Common myeloid progenitor, CD34-positive (primary cell): ENCODE results near the gene BCAR3.
"Not testable (repeated sequence)": the region's sequence is repeated elsewhere in the genome, so short reads cannot be mapped to it uniquely, and the experiment has no call there.

ENCODE experiments used
- CTCF ChIA-PET: fragments of 350-600 bp; sonication (Branson Sonifier 250); formaldehyde crosslinking; loops from one replicate; lab custom pipeline; 2021; ENCODE audit warnings: antibody characterized with exemption; lab: Charles Lee
- POLR2A ChIA-PET: fragments of 350-600 bp; sonication (Branson Sonifier 250); formaldehyde crosslinking; loops from one replicate; lab custom pipeline; 2021; ENCODE audit warnings: antibody characterized with exemption; lab: Charles Lee
- DNase-seq, 3 donors: peaks; one replicate each; pipeline versions ENCODE4 v3.0.0 to v3.0.0-alpha.2; 2013
- H3K27ac ChIP-seq, 2 experiments: 1 replicate in 1 of 2; 2 replicates in 1 of 2; pipeline ENCODE4 v1.7.0; 2013; ENCODE audit warnings: inconsistent platforms in 2 of 2, low read length in 2 of 2, mild to moderate bottlenecking in 2 of 2, low read depth in 1 of 2, moderate library complexity in 1 of 2; ENCODE audit not compliant: severe bottlenecking in 2 of 2, insufficient read depth in 1 of 2, poor library complexity in 1 of 2
- H3K27me3 ChIP-seq, 5 experiments: replicated peaks in 2 of 5; 1 replicate in 3 of 5; 2 replicates in 2 of 5; pipeline versions ENCODE4 v1.6.1 to v1.7.0; 2013; ENCODE audit warnings: low read length in 4 of 5, mild to moderate bottlenecking in 2 of 5, moderate library complexity in 2 of 5, inconsistent platforms in 1 of 5; ENCODE audit not compliant: insufficient read depth in 5 of 5, control insufficient read depth in 4 of 5
- H3K36me3 ChIP-seq, 4 experiments: 1 replicate in 2 of 4; 2 replicates in 2 of 4; pipeline versions ENCODE4 v1.6.1 to v1.7.0; 2013; ENCODE audit warnings: low read length in 3 of 4, control low read depth in 1 of 4, mild to moderate bottlenecking in 1 of 4; ENCODE audit not compliant: control insufficient read depth in 4 of 4, insufficient read depth in 4 of 4
- H3K4me1 ChIP-seq, 4 experiments: 1 replicate in 3 of 4; 2 replicates in 1 of 4; pipeline versions ENCODE4 v1.6.1 to v1.7.1; 2013; ENCODE audit warnings: low read length in 3 of 4, mild to moderate bottlenecking in 3 of 4, control low read depth in 1 of 4, inconsistent platforms in 1 of 4, moderate library complexity in 1 of 4; ENCODE audit not compliant: control insufficient read depth in 4 of 4, insufficient read depth in 4 of 4; ENCODE audit errors: control extremely low read depth in 1 of 4
- H3K4me3 ChIP-seq, 7 experiments: 1 replicate in 4 of 7; 2 replicates in 3 of 7; pipeline versions ENCODE4 v1.5.1 to v1.7.0; 2013; ENCODE audit warnings: mild to moderate bottlenecking in 7 of 7, low read length in 6 of 7, moderate library complexity in 6 of 7, inconsistent platforms in 2 of 7, low read depth in 2 of 7, control low read depth in 1 of 7; ENCODE audit not compliant: insufficient read depth in 4 of 7, control insufficient read depth in 1 of 7; ENCODE audit errors: extremely low read depth in 1 of 7
- H3K9me3 ChIP-seq, 5 experiments: 1 replicate in 4 of 5; 2 replicates in 1 of 5; pipeline versions ENCODE4 v1.6.1 to v1.7.1; 2013; ENCODE audit warnings: low read length in 4 of 5, mild to moderate bottlenecking in 2 of 5, inconsistent platforms in 1 of 5, low read depth in 1 of 5, moderate library complexity in 1 of 5; ENCODE audit not compliant: control insufficient read depth in 4 of 5, insufficient read depth in 2 of 5; ENCODE audit errors: control extremely low read depth in 1 of 5
- WGBS: methylation state at CpG from one replicate; pipeline ENCODE4 v1.1.5; 2013; ENCODE audit not compliant: insufficient coverage; 5-methylcytosine and 5-hydroxymethylcytosine counted together

The BCAR3 gene

GRCh38 chr1:93661341-93661740 is 20.3 kb downstream of the BCAR3 start:
- H3K4me3 ChIP-seq, DNase-seq, H3K36me3 ChIP-seq, H3K4me1 ChIP-seq, H3K27ac ChIP-seq, H3K9me3 ChIP-seq, H3K27me3 ChIP-seq, POLR2A ChIA-PET: not testable (repeated sequence)
- WGBS: 100% methylated on average over 7 of the region's 9 CpGs
- CTCF ChIA-PET: interaction anchor here (1.0 to 1.1 kb wide), 2 partner anchors 22 to 152 kb away, joined by 3 read pairs; no protein-coding TSS in a partner anchor

GRCh38 chr1:93659822-93660503 is 21.7 kb downstream of the BCAR3 start:
- no peak overlapping the region for H3K4me3 ChIP-seq
- H3K27me3 ChIP-seq: no peaks in the 10 kb centered on the region
- WGBS: 89% methylated on average over 3 of the region's 9 CpGs
- ChIA-PET POLR2A (no interaction called here), CTCF (no interaction called here)
- peak in 1 of 3 donors; percentile 20 for DNase-seq
- H3K36me3 ChIP-seq: no peaks in the 10 kb centered on the region
- peaks cover 0 to 9% (median 4%) of the 10 kb centered on the region in 4 experiments for H3K4me1 ChIP-seq
- H3K27ac ChIP-seq: no peak overlapping the region
- no peaks in the 10 kb centered on the region for H3K9me3 ChIP-seq

GRCh38 chr1:93658188-93658587 is 23.4 kb downstream of the BCAR3 start:
- Histone ChIP-seq H3K27me3 (no peaks in the 10 kb centered on the region), H3K4me1 (peaks cover 0 to 9% (median 4%) of the 10 kb centered on the region in 4 experiments), H3K36me3 (no peaks in the 10 kb centered on the region), H3K4me3 (no peak overlapping the region), H3K27ac (no peak overlapping the region), H3K9me3 (no peaks in the 10 kb centered on the region)
- ChIA-PET POLR2A (interaction anchor here (0.7 kb wide), 1 partner anchor 32 kb away, joined by 4 read pairs; no protein-coding TSS in a partner anchor), CTCF (interaction anchor here (1.3 kb wide), 1 partner anchor 12 kb away, joined by 3 read pairs; no protein-coding TSS in a partner anchor)
- DNase-seq: no peak
- 100% methylated on average over 3 of the region's 5 CpGs for WGBS

- no peaks in the 10 kb centered on the region for H3K4me1 ChIP-seq
- ChIA-PET POLR2A (no interaction called here), CTCF (interaction anchor here (1.6 kb wide), 1 partner anchor 14 kb away, joined by 6 read pairs; no protein-coding TSS in a partner anchor)
- H3K9me3 ChIP-seq: no peaks in the 10 kb centered on the region
- no peak for DNase-seq
- H3K27ac ChIP-seq: no peak overlapping the region
- H3K36me3 ChIP-seq: no peaks in the 10 kb centered on the region
- WGBS: 91% methylated on average over 5 of the region's 5 CpGs
- no peaks in the 10 kb centered on the region for H3K27me3 ChIP-seq
- H3K4me3 ChIP-seq: no peak overlapping the region
These were observed 25.1 kb downstream of the BCAR3 start for GRCh38 chr1:93656491-93656890.

DNA sequence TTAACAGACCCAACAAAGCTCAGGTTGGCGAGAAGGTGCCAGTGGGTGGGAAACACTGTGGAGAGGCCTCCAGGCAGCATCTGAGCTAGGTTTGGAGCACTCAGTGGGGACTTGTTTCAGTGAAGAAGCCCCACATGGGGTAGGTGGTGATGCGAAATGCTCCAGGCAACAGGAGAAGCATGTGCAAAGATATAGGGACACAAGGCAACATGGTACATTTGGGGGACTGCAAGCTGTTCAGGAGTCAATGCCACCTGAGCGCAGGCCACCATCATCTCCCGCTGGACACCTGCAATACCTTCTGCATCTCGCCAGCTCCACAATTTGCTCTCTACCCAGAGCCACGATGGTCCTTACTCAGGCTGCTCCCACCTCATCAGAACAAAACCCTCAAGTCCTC is 28.0 kb downstream of the BCAR3 start:
- H3K9me3 ChIP-seq: no peaks in the 10 kb centered on the region
- no peaks in the 10 kb centered on the region for H3K27me3 ChIP-seq
- CTCF ChIA-PET: interaction anchor here (1.1 to 1.5 kb wide), 4 partner anchors 9 to 160 kb away, joined by 3 to 4 read pairs (median 3); no protein-coding TSS in a partner anchor
- POLR2A ChIA-PET: interaction anchor here (0.6 kb wide), 1 partner anchor 17 kb away, joined by 5 read pairs; no protein-coding TSS in a partner anchor
- H3K27ac ChIP-seq: no peak overlapping the region
- H3K4me1 ChIP-seq: no peaks in the 10 kb centered on the region
- WGBS: 94% methylated on average over 6 of the region's 6 CpGs
- H3K36me3 ChIP-seq: no peaks in the 10 kb centered on the region
- H3K4me3 ChIP-seq: no peak overlapping the region
- no peak for DNase-seq

- no peaks in the 10 kb centered on the region for H3K9me3 ChIP-seq
- ChIA-PET CTCF (interaction anchor here (1.3 kb wide), 2 partner anchors 15 to 161 kb away, joined by 3 read pairs; no protein-coding TSS in a partner anchor), POLR2A (no interaction called here)
- H3K4me1 ChIP-seq: no peaks in the 10 kb centered on the region
- H3K27me3 ChIP-seq: no peaks in the 10 kb centered on the region
- no peak overlapping the region for H3K27ac ChIP-seq
- no peak for DNase-seq
- H3K4me3 ChIP-seq: no peak overlapping the region
- WGBS: 91% methylated on average over 4 of the region's 7 CpGs
- H3K36me3 ChIP-seq: no peaks in the 10 kb centered on the region
These were observed 29.2 kb downstream of the BCAR3 start for GRCh38 chr1:93652323-93652949.

DNA sequence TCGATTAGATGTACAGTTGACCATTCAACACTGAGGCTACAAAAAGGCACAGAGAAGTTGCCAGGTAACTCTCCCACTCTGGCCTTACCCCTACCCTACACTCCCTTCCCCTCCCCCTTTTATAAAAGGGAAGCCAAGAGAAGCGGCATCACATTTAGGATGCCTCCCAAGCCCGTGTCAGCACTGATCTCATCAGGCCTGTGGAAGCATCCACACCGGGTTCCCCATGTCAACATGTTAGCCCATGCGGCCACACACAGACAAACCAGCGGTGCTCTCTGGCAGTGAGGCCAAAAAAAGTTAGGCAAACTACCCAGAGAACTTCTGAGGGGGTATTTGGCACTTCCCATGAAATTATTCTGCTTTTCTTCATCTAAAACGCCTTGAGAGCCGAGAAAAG is 29.9 kb downstream of the BCAR3 start:
- CTCF ChIA-PET: interaction anchor here (1.3 kb wide), 1 partner anchor 14 kb away, joined by 3 read pairs; no protein-coding TSS in a partner anchor
- no peak overlapping the region for H3K27ac ChIP-seq
- no peaks in the 10 kb centered on the region for H3K27me3 ChIP-seq

More for the DNA sequence above, 29.9 kb downstream of the BCAR3 start:
- Histone ChIP-seq H3K4me1 (no peaks in the 10 kb centered on the region), H3K9me3 (no peaks in the 10 kb centered on the region), H3K36me3 (no peaks in the 10 kb centered on the region), H3K4me3 (no peak overlapping the region)
- over 99% methylated on average over 8 of the region's 8 CpGs for WGBS
- no peak for DNase-seq
- POLR2A ChIA-PET: no interaction called here
